ENCODE measurements around the gene PCYT1A.
A peak's percentile ranks its signal among the peaks of the same experiment; 100 is the strongest.
"Not testable (repeated sequence)": the region's sequence is repeated elsewhere in the genome, so short reads cannot be mapped to it uniquely, and the experiment has no call there.

Gene PCYT1A

GRCh38 chr3:196287440-196288140 is at the start of gene PCYT1A:
PCYT1A (minus strand) TSS chr3:196287726; CDS start chr3:196270531, 17,195 bp downstream.
- peak; percentile 87 for DNase-seq (ENCODE audit: low read depth)

GRCh38 chr3:196336319-196337145 is 49.0 kb upstream of the PCYT1A start:
- DNase-seq (ENCODE audit: low read depth) = no peak

- DNase-seq (ENCODE audit: low read depth) = no peak
These were observed 48.0 kb upstream of the PCYT1A start for GRCh38 chr3:196335503-196335948.

- DNase-seq (ENCODE audit: low read depth) = no peak
These were observed 47.5 kb upstream of the PCYT1A start for GRCh38 chr3:196334982-196335381.

GRCh38 chr3:196332168-196332567 is 44.6 kb upstream of the PCYT1A start:
- no peak for DNase-seq (ENCODE audit: low read depth)

- DNase-seq (ENCODE audit: low read depth) = no peak
These were observed 39.9 kb upstream of the PCYT1A start for GRCh38 chr3:196327405-196327804.

- DNase-seq (ENCODE audit: low read depth) = no peak
These were observed 39.4 kb upstream of the PCYT1A start for GRCh38 chr3:196326936-196327335.

- no peak for DNase-seq (ENCODE audit: low read depth)
These were observed 36.2 kb upstream of the PCYT1A start for GRCh38 chr3:196323691-196324090.

- no peak for DNase-seq (ENCODE audit: low read depth)
These were observed 35.5 kb upstream of the PCYT1A start for GRCh38 chr3:196323016-196323415.

GRCh38 chr3:196321162-196321561 is 33.6 kb upstream of the PCYT1A start:
- no peak for DNase-seq (ENCODE audit: low read depth)

- no peak for DNase-seq (ENCODE audit: low read depth)
These were observed 32.6 kb upstream of the PCYT1A start for GRCh38 chr3:196320137-196320536.

- peak; percentile 52 for DNase-seq (ENCODE audit: low read depth)
These were observed 30.4 kb upstream of the PCYT1A start, which contains the start of gene DYNLT2B for GRCh38 chr3:196317687-196318467. DYNLT2B (minus strand) TSS chr3:196318240; CDS start chr3:196318152, 88 bp downstream.

GRCh38 chr3:196316799-196317686 is 29.5 kb upstream of the PCYT1A start:
- DNase-seq (ENCODE audit: low read depth) = not testable (repeated sequence)

GRCh38 chr3:196315821-196316220 is 28.3 kb upstream of the PCYT1A start:
- DNase-seq (ENCODE audit: low read depth) = no peak

- DNase-seq (ENCODE audit: low read depth) = no peak
These were observed 27.1 kb upstream of the PCYT1A start for GRCh38 chr3:196314597-196314996.

- DNase-seq (ENCODE audit: low read depth) = not testable (repeated sequence)
These were observed 26.6 kb upstream of the PCYT1A start for GRCh38 chr3:196314086-196314485.

GRCh38 chr3:196302960-196303359 is 15.4 kb upstream of the PCYT1A start:
- DNase-seq (ENCODE audit: low read depth) = not testable (repeated sequence)

- not testable (repeated sequence) for DNase-seq (ENCODE audit: low read depth)
These were observed 15.0 kb upstream of the PCYT1A start for GRCh38 chr3:196302551-196302950.

- no peak for DNase-seq (ENCODE audit: low read depth)
These were observed 11.0 kb upstream of the PCYT1A start for GRCh38 chr3:196298521-196298920.

GRCh38 chr3:196292286-196292923 is 4.9 kb upstream of the PCYT1A start:
- DNase-seq (ENCODE audit: low read depth) = no peak

- DNase-seq (ENCODE audit: low read depth) = peak; percentile 20
These were observed 575 bp upstream of the PCYT1A start for GRCh38 chr3:196288141-196288460.
